HFFc6 (cell line): Measurements from ENCODE around the gene CORO7. TPM values are rescaled to one million over a fixed set of nuclear protein-coding genes. Genes with fewer than 3 reads are reported as not detected.
"Not testable (repeated sequence)": the region's sequence is repeated elsewhere in the genome, so short reads cannot be mapped to it uniquely, and the experiment has no call there.

Experiments
- DNase-seq: peaks from one replicate; pipeline ENCODE4 v3.0.0-alpha.2; 2018
- H3K27ac Mint-ChIP-seq: 2 replicates; pipeline ENCODE4 v1.8.0; 2020; ENCODE audit warnings: mild to moderate bottlenecking, mixed read lengths
- H3K27me3 Mint-ChIP-seq: 2 replicates; pipeline ENCODE4 v1.8.0; 2021; ENCODE audit warnings: mild to moderate bottlenecking, moderate library complexity, mixed read lengths; ENCODE audit not compliant: insufficient read depth
- H3K36me3 Mint-ChIP-seq: 2 replicates; pipeline ENCODE4 v1.8.0; 2021; ENCODE audit warnings: low read depth, mixed read lengths
- H3K4me1 Mint-ChIP-seq: 2 replicates; pipeline ENCODE4 v1.8.0; 2020; ENCODE audit warnings: low read depth, mixed read lengths
- H3K4me3 Mint-ChIP-seq: 2 replicates; pipeline ENCODE4 v1.8.0; 2020; ENCODE audit warnings: mild to moderate bottlenecking, moderate library complexity, mixed read lengths
- H3K9me3 Mint-ChIP-seq: 2 replicates; pipeline ENCODE4 v1.8.0; 2020; ENCODE audit warnings: mild to moderate bottlenecking, mixed read lengths
- CTCF ChIP-seq: fragments of 200-600 bp; sonication (generic); IDR thresholded peaks from 2 replicates; pipeline ENCODE4 v1.5.0; 2021; ENCODE audit warnings: antibody characterized with exemption, mild to moderate bottlenecking
- total RNA-seq, 6 experiments: library from RNA; stranded (reverse); fragmentation: NEBNext Ultra II Directional; extraction: Animal tissue kit (Norgen Biotek cat#: 25700); gene quantifications; 2 replicates in 1 of 6; 3 replicates in 5 of 6; pipeline ENCODE4 v1.2.3, GENCODE V29; 2021

The CORO7 gene
- total RNA-seq, 6 experiments from 2014 or later, result 12.1 to 20.9 (median 17.2) TPM

- no peak for TF ChIP-seq CTCF
- H3K27ac Mint-ChIP-seq, result no peak overlapping the region
- DNase-seq, result no peak
- no peak overlapping the region for H3K4me3 Mint-ChIP-seq
- peaks cover 9% of the 10 kb centered on the region; the same call in 1 of the 2 replicates for H3K36me3 Mint-ChIP-seq
- H3K4me1 Mint-ChIP-seq, result 0 out of 2 replicates have a peak, but pooled peaks cover 4% of the 10 kb centered on the region
- H3K27me3 Mint-ChIP-seq, result no peaks in the 10 kb centered on the region; the same call in 1 of the 2 replicates
- H3K9me3 Mint-ChIP-seq, result no peaks in the 10 kb centered on the region
These were observed 17.2 kb downstream of the CORO7 start for GRCh38 chr16:4399001-4399730.

GRCh38 chr16:4395055-4395726 lies 21.2 kb downstream of the CORO7 start:
- no peaks in the 10 kb centered on the region for H3K9me3 Mint-ChIP-seq
- no peak overlapping the region for H3K27ac Mint-ChIP-seq
- no peak overlapping the region for H3K4me3 Mint-ChIP-seq
- no peaks in the 10 kb centered on the region for H3K27me3 Mint-ChIP-seq
- H3K36me3 Mint-ChIP-seq, result no peaks in the 10 kb centered on the region; the same call in 1 of the 2 replicates
- peaks cover 18% of the 10 kb centered on the region for H3K4me1 Mint-ChIP-seq
- no peak for TF ChIP-seq CTCF
- no peak for DNase-seq

GRCh38 chr16:4393850-4394249 lies 22.5 kb downstream of the CORO7 start:
- H3K36me3 Mint-ChIP-seq, H3K27me3 Mint-ChIP-seq, DNase-seq, H3K9me3 Mint-ChIP-seq, H3K4me3 Mint-ChIP-seq: not testable (repeated sequence)
- peak overlapping the region; percentile 91 for H3K27ac Mint-ChIP-seq
- H3K4me1 Mint-ChIP-seq, result peaks cover 21% of the 10 kb centered on the region

GRCh38 chr16:4393240-4393600 lies 23.2 kb downstream of the CORO7 start:
- TF ChIP-seq CTCF, result no peak; the same call in 1 of the 2 replicates
- no peaks in the 10 kb centered on the region; the same call in 1 of the 2 replicates for H3K27me3 Mint-ChIP-seq
- H3K9me3 Mint-ChIP-seq, result no peaks in the 10 kb centered on the region
- no peak overlapping the region for H3K4me3 Mint-ChIP-seq
- DNase-seq, result peak; percentile 65
- peak overlapping the region; percentile 91 for H3K27ac Mint-ChIP-seq
- H3K4me1 Mint-ChIP-seq, result peaks cover 28% of the 10 kb centered on the region
- no peaks in the 10 kb centered on the region for H3K36me3 Mint-ChIP-seq

- H3K36me3 Mint-ChIP-seq, result no peaks in the 10 kb centered on the region
- peak overlapping the region; percentile 91 for H3K27ac Mint-ChIP-seq
- peak overlapping the region; percentile 47; the same call in 1 of the 2 replicates for H3K4me3 Mint-ChIP-seq
- no peak; the same call in 1 of the 2 replicates for TF ChIP-seq CTCF
- no peaks in the 10 kb centered on the region; the same call in none of the 2 replicates for H3K27me3 Mint-ChIP-seq
- H3K4me1 Mint-ChIP-seq, result peaks cover 30% of the 10 kb centered on the region
- peak; percentile 74 for DNase-seq
- no peaks in the 10 kb centered on the region for H3K9me3 Mint-ChIP-seq
These were observed 23.8 kb downstream of the CORO7 start for GRCh38 chr16:4392382-4393239.
